HL-60/S4 treated with retinoic acid at 250 ng/mL for 4 days and 3 days (cell line): ENCODE results near the gene TNS1.

Source experiments
- in situ Hi-C: fragments of 300-500 bp; cut with MboI; formaldehyde crosslinking; loops from 2 replicates; pipeline ENCODE4 v1.7.0; 2022; ENCODE audit warnings: low sequenced_read_pairs

Gene TNS1

GRCh38 chr2:217857624-217858506 is 144.9 kb downstream of the TNS1 start:
- in situ Hi-C loops, result no loop called here

DNA sequence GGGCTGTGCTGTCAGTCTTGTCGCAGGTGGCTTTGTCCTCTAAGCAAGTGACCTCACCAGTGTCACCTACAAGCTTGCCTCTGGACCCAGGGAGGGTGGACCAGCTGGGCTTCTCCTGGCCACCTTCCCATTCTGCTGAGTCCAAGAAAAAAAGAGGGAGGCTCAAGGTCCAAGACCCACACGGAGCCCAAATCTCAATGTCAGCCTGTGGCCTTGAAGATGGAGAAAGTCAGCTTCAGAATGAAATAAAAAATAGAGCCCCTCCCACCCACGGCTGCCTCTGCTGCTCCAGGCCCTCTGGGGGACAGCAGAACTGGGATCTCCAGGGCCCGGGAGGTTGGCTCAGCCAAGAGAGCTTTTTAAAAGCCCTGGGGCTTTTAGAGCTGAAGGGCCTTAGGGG is 145.9 kb downstream of the TNS1 start:
- in situ Hi-C loops, result no loop called here

DNA sequence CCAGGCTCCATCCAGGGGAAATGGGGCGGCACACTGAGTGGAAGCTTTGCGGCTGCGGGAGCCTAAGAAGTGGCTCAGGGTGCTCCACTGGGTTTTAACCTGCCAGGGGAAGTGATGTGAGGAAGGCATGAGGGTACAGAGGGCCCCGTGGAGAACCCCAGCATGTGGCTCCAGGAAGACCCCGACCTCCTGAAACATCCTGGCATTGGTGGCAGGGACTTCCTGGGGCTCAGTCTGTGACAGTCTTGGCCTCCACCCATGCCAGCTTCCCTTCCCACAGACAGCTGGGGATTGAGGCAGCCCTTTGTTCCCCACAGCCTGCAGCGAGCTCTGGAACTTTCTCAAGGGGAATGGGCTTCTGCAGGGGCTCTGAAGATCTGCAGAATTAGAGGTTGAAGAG is 146.6 kb downstream of the TNS1 start:
- in situ Hi-C loops, result no loop called here

- in situ Hi-C loops, result no loop called here
These were observed 147.9 kb downstream of the TNS1 start for GRCh38 chr2:217854684-217855420.

- in situ Hi-C loops, result no loop called here
These were observed 148.8 kb downstream of the TNS1 start for GRCh38 chr2:217853961-217854360.

GRCh38 chr2:217853301-217853881 is 149.4 kb downstream of the TNS1 start:
- in situ Hi-C loops, result no loop called here

DNA sequence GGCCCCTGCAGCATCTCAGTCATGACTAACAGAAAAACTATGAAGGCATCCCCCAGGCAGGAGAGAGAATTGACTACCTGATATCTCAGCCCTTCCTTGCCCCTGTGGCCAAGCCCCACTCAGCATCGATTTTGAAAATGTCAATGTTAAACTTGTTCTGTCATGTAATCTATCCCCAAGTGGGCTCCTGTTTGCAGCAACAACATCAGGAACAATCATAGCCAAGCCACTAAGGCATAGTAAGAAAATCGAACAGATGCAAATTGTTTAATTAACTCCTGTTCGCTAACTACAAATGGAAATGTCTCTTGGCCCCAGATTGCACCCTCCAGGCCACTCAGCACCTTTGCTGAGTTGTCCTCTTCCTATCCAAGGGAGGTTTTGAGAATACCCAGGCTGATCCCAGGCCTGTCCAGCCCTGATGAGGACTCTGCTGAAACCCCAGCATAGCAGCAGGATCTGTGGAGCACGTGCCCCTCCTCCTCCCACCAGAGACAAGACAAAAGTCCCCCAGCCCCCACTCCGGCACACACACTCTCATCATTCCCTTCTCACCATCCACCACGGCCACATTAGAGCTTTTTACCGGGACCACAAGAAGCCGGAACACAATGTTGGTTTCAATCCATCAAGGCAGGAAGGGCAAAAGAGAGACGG is 150.1 kb downstream of the TNS1 start:
- in situ Hi-C loops, result no loop called here

GRCh38 chr2:217851191-217852020 is 151.4 kb downstream of the TNS1 start:
- in situ Hi-C loops, result no loop called here

DNA sequence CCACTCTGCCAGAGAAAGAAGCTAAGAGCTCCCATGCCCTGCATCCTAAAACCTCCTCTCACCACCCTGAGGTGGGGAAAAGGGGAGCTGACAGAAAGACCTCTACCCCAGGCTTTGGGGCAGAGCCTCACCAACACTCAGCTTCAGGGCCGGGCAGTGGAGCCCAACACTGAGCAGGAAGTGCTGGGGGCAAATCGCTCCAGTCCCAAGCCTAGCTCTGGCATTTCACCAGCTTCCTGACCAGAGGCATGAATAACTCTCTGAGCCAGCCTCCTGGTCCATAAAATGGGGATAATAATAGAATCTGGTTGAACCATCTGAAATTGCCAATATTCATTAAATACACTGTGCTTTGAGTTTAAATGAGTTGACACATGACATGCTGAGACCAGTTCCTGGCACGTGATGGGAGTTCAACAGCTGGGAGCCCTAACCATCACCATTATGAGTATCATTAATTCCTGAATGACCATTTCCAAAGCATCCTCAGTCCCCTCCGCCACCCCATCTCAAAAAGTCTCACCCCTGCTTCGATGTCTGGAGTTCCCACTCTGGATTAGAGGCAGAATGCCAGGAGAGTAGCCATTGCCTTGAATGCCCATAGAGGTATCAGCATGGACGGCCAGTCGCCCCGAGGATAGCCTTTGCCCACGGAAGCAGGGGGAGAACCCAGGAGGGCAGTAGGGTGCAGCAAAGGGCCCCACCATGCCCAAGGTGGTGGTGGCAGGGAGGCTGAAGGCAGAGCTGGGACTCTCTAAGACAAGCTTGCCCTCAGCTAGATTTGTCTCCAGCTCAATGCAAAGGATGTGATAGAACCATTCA is 153.4 kb downstream of the TNS1 start:
- in situ Hi-C loops, result no loop called here

DNA sequence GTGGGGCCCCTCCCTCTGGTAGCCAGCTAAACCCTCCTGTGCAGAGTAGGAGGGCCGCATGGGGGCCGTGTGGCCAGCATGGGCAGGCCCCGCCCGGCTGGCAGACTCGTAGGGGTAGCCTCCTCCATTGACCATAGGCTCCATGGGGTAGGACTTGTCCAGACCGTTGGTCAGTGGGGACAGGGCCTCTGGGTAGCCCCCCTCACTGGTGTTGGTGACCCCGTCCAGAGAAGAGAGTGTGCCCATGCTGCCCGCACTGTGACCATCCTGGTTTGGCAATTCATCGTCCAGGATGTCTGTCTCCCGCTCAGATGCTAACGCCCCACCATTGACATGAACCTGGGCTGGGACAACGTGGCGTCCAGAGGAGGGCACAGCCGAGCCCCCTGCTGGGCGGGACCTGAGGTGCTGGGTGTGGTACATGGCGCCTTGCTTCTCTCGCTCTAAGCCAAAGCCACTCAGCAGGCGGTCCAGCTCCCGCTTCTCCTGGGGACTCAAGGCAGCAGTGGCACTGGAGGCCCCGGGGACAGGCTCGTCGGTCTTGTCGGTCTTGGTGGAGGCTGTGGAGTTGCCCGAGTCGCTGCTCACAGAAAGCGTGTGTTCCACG is 154.3 kb downstream of the TNS1 start:
- in situ Hi-C loops, result no loop called here

- in situ Hi-C loops, result no loop called here
These were observed 155.0 kb downstream of the TNS1 start for GRCh38 chr2:217847552-217848350.

DNA sequence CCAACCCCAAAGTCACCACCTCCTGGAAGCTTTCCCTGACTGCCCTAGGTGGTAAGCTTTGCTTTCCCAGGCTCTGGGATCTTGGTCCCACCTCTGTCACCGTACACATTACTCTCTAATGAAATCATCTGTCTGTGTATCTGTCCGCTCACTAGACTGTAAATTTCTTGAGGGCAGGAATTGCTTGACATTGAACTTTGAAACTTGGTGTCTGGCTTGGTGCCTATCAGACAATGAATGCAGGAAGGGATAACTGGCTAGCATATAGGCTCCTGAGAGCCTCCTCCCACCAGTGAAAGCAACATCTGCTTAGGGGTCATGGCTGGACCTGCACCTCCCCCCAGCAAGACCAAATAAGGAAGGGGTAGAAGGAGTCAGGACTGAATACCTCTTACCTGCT is 155.7 kb downstream of the TNS1 start:
- in situ Hi-C loops, result no loop called here

DNA sequence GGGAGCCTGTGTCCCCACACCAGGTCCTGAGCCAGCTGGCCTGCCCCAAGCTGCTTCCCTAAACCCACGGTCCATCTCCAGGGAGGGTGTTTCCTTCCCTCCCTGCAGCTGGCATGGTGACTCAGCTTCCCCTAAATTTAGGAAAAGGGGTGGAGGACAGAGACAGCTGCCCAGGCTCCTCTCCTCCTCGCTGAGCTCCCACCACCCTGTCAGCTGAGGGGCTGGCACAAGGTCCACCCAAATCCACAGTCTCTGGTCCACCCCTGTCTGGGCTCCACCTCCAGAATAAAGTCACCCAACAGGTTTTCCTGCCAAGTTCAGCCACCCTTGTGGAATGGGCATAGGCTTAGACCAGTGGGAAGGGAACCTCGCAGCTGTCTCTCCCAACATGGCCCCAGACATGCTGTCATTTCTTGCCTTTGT is 156.5 kb downstream of the TNS1 start:
- in situ Hi-C loops, result no loop called here

GRCh38 chr2:217845301-217845700 is 157.5 kb downstream of the TNS1 start:
- in situ Hi-C loops, result no loop called here

- in situ Hi-C loops, result no loop called here
These were observed 158.1 kb downstream of the TNS1 start for GRCh38 chr2:217844696-217845095.

DNA sequence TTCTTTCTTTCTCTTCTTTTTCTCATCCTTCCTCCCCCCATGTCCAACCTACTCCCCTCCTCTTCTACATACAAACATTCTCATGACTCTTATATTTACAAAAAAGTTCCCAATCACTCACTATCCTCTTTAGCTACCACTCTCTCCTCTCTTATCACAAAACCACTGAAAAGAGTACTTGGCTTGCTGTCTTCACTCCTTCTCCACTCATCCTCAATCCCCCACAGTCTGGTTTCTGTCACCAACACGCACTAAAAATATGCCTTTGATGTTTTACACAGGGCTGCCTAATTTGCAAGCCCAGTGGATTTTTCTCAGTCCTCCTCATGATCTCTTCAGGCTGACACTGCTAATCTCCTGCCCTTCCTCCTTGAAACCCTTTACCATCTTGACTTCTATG is 159.5 kb downstream of the TNS1 start:
- in situ Hi-C loops, result no loop called here

DNA sequence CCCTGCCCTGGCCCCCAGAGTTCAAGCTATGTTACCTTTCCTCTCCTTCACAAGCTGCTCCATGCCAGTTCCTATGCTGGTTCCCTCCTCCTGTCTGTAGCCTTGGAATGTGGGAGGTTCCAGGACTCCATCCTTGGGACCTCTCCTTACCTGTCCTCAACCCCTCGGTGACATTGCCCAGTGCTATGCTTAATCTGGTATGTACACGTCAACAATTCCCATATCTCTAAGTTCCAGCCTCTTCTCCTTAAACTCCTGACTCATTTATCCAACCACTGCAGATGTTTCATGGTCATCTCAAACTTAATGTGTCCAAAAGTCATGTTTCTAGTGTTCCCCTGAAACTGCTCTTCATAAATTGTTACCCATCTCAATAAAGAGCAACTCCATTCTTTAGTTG is 160.8 kb downstream of the TNS1 start:
- in situ Hi-C loops, result no loop called here

DNA sequence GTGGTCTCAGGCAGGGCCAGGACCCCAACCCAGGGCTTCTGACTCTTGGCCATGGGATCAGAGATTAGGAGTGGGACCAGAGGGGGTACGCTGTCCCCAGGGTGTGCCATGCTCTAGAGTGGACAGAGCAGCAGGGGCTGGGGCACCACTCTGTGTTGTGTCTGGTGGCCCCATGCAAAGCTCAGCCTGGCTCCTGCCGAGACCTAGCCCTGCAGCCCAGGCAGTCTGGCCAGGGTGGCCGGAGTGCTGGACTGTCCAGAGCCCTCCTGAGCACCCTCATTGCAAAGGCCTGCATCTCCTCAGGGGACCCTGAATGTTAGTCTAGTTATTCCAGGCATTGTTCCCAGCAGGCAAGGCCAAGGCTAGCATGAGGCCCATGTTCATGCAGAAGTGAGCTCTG is 162.3 kb downstream of the TNS1 start:
- in situ Hi-C loops, result no loop called here
